ENCODE measurements around the gene ERBB4. TPM values are rescaled to one million over a fixed set of nuclear protein-coding genes. Genes with fewer than 3 reads are reported as not detected.

ERBB4 gene
- total and polyA plus RNA-seq, 9 donors, result 0.08 to 22.3 (median 1.2) TPM

GRCh38 chr2:212535996-212536816, 2.4 kb downstream of the ERBB4 start:
- H3K27ac ChIP-seq, result no peak overlapping the region
- intact Hi-C loops (cut with DNase I), result no loop called here
- peaks cover 9% of the 10 kb centered on the region for H3K4me1 ChIP-seq (ENCODE audit: insufficient read depth)
- peak overlapping the region; percentile 47 for H3K4me3 ChIP-seq
- TF ChIP-seq, protein P1, sequence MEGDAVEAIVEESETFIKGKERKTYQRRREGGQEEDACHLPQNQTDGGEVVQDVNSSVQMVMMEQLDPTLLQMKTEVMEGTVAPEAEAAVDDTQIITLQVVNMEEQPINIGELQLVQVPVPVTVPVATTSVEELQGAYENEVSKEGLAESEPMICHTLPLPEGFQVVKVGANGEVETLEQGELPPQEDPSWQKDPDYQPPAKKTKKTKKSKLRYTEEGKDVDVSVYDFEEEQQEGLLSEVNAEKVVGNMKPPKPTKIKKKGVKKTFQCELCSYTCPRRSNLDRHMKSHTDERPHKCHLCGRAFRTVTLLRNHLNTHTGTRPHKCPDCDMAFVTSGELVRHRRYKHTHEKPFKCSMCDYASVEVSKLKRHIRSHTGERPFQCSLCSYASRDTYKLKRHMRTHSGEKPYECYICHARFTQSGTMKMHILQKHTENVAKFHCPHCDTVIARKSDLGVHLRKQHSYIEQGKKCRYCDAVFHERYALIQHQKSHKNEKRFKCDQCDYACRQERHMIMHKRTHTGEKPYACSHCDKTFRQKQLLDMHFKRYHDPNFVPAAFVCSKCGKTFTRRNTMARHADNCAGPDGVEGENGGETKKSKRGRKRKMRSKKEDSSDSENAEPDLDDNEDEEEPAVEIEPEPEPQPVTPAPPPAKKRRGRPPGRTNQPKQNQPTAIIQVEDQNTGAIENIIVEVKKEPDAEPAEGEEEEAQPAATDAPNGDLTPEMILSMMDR (IDR thresholded peaks at IDR 0.05), result no peak
- TF ChIP-seq POLR2A (IDR thresholded peaks at IDR 0.05) (no peak), EP300 (IDR thresholded peaks at IDR 0.05) (no peak)
- 5 to 10% (median 10%) methylated on average over 34 of the region's 34 CpGs for WGBS, 3 donors
- H3K27me3 ChIP-seq, result no peaks in the 10 kb centered on the region
- no peaks in the 10 kb centered on the region for H3K36me3 ChIP-seq
- DNase-seq, result peak in 1 of 5 donors; percentile 2
- no peaks in the 10 kb centered on the region for H3K9me3 ChIP-seq

- Histone ChIP-seq H3K27ac (no peak overlapping the region), H3K4me3 (no peak overlapping the region), H3K27me3 (no peaks in the 10 kb centered on the region), H3K36me3 (no peaks in the 10 kb centered on the region), H3K4me1 (ENCODE audit: insufficient read depth) (peaks cover 9% of the 10 kb centered on the region), H3K9me3 (no peaks in the 10 kb centered on the region)
- intact Hi-C loops (cut with DNase I), result no loop called here
- WGBS, 3 donors, result 88 to 90% (median 88%) methylated on average over 2 of the region's 2 CpGs
- no peak for DNase-seq
- TF ChIP-seq EP300 (IDR thresholded peaks at IDR 0.05), result no peak
- no peak for TF ChIP-seq POLR2A (IDR thresholded peaks at IDR 0.05)
- TF ChIP-seq, protein P1 (IDR thresholded peaks at IDR 0.05), result no peak
Measured at GRCh38 chr2:212534336-212534735, 4.3 kb downstream of the ERBB4 start.

DNA sequence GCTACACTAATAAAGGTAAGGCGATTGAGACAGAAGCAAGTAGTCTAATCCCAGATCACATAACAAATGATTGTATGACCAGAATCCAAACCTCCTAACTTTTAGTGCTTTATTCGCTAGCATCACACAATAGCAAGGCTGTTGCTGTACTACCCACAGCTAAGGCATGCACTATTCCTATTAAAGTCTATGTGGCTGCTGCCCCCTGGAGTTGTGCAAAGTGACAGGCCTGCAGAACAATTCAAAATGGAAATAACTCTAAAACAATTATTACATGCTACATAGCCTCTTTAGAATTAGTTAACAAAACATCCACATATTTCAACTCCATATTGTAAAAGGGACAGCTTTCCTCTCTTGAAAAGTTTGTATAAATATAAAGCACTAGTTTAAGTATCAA, 6.0 kb downstream of the ERBB4 start:
- Histone ChIP-seq H3K36me3 (no peaks in the 10 kb centered on the region), H3K27me3 (no peaks in the 10 kb centered on the region), H3K4me3 (no peak overlapping the region), H3K27ac (no peak overlapping the region), H3K9me3 (no peaks in the 10 kb centered on the region), H3K4me1 (ENCODE audit: insufficient read depth) (peaks cover 5% of the 10 kb centered on the region)
- TF ChIP-seq, protein P1 (IDR thresholded peaks at IDR 0.05), result no peak
- TF ChIP-seq POLR2A (IDR thresholded peaks at IDR 0.05) (no peak), EP300 (IDR thresholded peaks at IDR 0.05) (no peak)
- intact Hi-C loops (cut with DNase I), result no loop called here
- no peak for DNase-seq
- WGBS, 3 donors, result 89 to 99% (median 93%) methylated on average over 2 of the region's 2 CpGs

- Histone ChIP-seq H3K36me3 (no peaks in the 10 kb centered on the region), H3K4me3 (no peak overlapping the region), H3K27me3 (no peaks in the 10 kb centered on the region), H3K27ac (no peak overlapping the region), H3K4me1 (ENCODE audit: insufficient read depth) (peaks cover 2% of the 10 kb centered on the region), H3K9me3 (no peaks in the 10 kb centered on the region)
- TF ChIP-seq, protein P1 (IDR thresholded peaks at IDR 0.05), result no peak
- TF ChIP-seq POLR2A (IDR thresholded peaks at IDR 0.05) (no peak), EP300 (IDR thresholded peaks at IDR 0.05) (no peak)
- 76 to 82% (median 78%) methylated on average over 3 of the region's 3 CpGs for WGBS, 3 donors
- intact Hi-C loops (cut with DNase I), result no loop called here
- no peak for DNase-seq
Measured at GRCh38 chr2:212532087-212532486, 6.5 kb downstream of the ERBB4 start.

Data from ovary (tissue), 9 donors.